Thyroid gland (tissue), 4 donors: ENCODE data around the gene SUGCT.

Experiments used
- POLR2A ChIP-seq, 2 donors: fragments of 450-650 bp; IDR thresholded peaks; one replicate each; pipeline ENCODE4 v1.6.1; 2017; ENCODE audit warnings: antibody characterized with exemption in 2 of 2, mild to moderate bottlenecking in 2 of 2, moderate library complexity in 1 of 2
- TF ChIP-seq, protein P1 (sequence below), 6 experiments: fragments of 200-600 bp in 3 of 6; fragments of 450-650 bp in 3 of 6; sonication (generic) in 3 of 6; IDR thresholded peaks; one replicate each; pipeline ENCODE4 v1.5.1; 2016 to 2019; ENCODE audit warnings: antibody characterized with exemption in 6 of 6, mild to moderate bottlenecking in 2 of 6, inconsistent platforms in 1 of 6, moderate library complexity in 1 of 6

DNA sequence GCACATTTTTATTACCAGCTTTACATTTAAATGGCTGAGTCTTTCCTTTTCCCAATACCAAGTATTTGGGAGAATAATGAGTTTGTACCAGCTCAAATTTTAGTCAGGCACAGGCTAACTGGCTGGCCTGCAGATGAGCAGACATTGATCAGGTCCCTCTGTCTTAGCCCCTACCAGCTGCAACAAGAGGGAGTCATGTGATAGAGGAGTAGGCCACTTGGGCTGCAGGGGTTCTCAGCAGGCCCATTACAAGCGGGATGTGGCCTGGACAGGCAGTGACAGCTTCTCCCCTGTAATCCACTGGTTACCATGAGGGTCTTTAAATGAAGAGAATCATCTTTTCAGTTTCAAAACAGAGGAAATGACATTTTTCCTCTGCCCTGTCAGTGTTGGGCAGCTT, 283.6 kb downstream of the SUGCT start:
- no peak for TF ChIP-seq POLR2A (IDR thresholded peaks at IDR 0.05)
- TF ChIP-seq, protein P1, sequence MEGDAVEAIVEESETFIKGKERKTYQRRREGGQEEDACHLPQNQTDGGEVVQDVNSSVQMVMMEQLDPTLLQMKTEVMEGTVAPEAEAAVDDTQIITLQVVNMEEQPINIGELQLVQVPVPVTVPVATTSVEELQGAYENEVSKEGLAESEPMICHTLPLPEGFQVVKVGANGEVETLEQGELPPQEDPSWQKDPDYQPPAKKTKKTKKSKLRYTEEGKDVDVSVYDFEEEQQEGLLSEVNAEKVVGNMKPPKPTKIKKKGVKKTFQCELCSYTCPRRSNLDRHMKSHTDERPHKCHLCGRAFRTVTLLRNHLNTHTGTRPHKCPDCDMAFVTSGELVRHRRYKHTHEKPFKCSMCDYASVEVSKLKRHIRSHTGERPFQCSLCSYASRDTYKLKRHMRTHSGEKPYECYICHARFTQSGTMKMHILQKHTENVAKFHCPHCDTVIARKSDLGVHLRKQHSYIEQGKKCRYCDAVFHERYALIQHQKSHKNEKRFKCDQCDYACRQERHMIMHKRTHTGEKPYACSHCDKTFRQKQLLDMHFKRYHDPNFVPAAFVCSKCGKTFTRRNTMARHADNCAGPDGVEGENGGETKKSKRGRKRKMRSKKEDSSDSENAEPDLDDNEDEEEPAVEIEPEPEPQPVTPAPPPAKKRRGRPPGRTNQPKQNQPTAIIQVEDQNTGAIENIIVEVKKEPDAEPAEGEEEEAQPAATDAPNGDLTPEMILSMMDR (IDR thresholded peaks at IDR 0.05) = no peak
